Measurements from ENCODE around the gene FOXC1. TPM values are rescaled to one million over a fixed set of nuclear protein-coding genes. Genes with fewer than 3 reads are reported as not detected.

Gene FOXC1
- total and polyA plus RNA-seq, 2 of the 13 experiments (the other 11 are each of a cell fraction or from before 2014, with no cell fraction given), result 0.44 to 0.55 TPM

- POLR2A ChIA-PET, result no interaction called here
Measured at GRCh38 chr6:1586256-1586655, 23.5 kb upstream of the FOXC1 start.

More at GRCh38 chr6:1586256-1586655, 23.5 kb upstream of the FOXC1 start:
- intact Hi-C loops (cut with micrococcal nuclease; ENCODE audit: unreplicated experiment), result no loop called here
- no peak overlapping the region for H3K27ac ChIP-seq (ENCODE audit: extremely low read length, insufficient read depth, low read length)
- 66% methylated on average over 7 of the region's 7 CpGs for whole genome bisulfite sequencing (ENCODE audit: low lambda C conversion rate)
- no peak overlapping the region for H2AFZ ChIP-seq (ENCODE audit: low read length)
- TF ChIP-seq AHDC1 (CRISPR knock-in tag; IDR thresholded peaks at IDR 0.05; ENCODE audit: borderline replicate concordance) (no peak), ZBTB42 (CRISPR knock-in tag; IDR thresholded peaks at IDR 0.05) (no peak), MTERF4 (CRISPR knock-in tag; IDR thresholded peaks at IDR 0.05) (no peak), ZNF850 (CRISPR knock-in tag; conservative IDR thresholded peaks at IDR 0.05) (no peak)
- H3K27me3 ChIP-seq (ENCODE audit: control insufficient read depth in 1 of 2, insufficient read depth in 2 of 2, low read length in 2 of 2), result peaks cover 0 to 15% of the 10 kb centered on the region in 2 experiments; a peak in 2 of 5 replicates
- H3K9ac ChIP-seq (ENCODE audit: insufficient read depth, low read depth, low read length), result no peak overlapping the region
- no peak for FAIRE-seq
- no peaks in the 10 kb centered on the region for H3K36me3 ChIP-seq (replicated peaks in 1 of 2; ENCODE audit: control insufficient read depth in 1 of 2, insufficient read depth in 2 of 2, low read length in 2 of 2)
- DNase-seq (ENCODE audit: low spot score), result no peak
- no peaks in the 10 kb centered on the region for H3K9me3 ChIP-seq (ENCODE audit: low read length)
- in situ Hi-C loops (cut with HindIII; ENCODE audit: extremely low pct_ligation_motif_present, low pct_unique_long_range_greater_than_20kb), result no loop called here
- H3K4me3 ChIP-seq (replicated peaks in 1 of 3; ENCODE audit: insufficient read depth in 1 of 3, low read depth in 2 of 3, low read length in 3 of 3), result no peak overlapping the region
- peaks cover 16% of the 10 kb centered on the region for H3K4me1 ChIP-seq (ENCODE audit: insufficient read depth, low read length)
- no peak overlapping the region for H3K4me2 ChIP-seq (ENCODE audit: low read depth, low read length)
- ATAC-seq, result no peak
- CTCF ChIA-PET (ENCODE audit: low intra/inter-chr PET ratio, low total read pairs), result no interaction called here
- no peaks in the 10 kb centered on the region for H3K79me2 ChIP-seq (ENCODE audit: insufficient read depth, low read length)
- H4K20me1 ChIP-seq (ENCODE audit: insufficient read depth, low read length), result no peaks in the 10 kb centered on the region
- BruUV-seq (replicated peaks), result no TSS peak

Measured in HepG2 (cell line).